Chondrocyte (in vitro differentiated cells): ENCODE measurements around the gene SEMA3G. TPM values are rescaled to one million over a fixed set of nuclear protein-coding genes. Genes with fewer than 3 reads are reported as not detected.

ENCODE experiments used
- DNase-seq: peaks from one replicate; pipeline ENCODE4 v3.0.0; 2021; ENCODE audit warnings: mixed read lengths, low spot score
- H3K27ac Mint-ChIP-seq: one replicate; pipeline ENCODE4 v1.8.0; 2021; ENCODE audit warnings: mild to moderate bottlenecking, moderate library complexity, mixed read lengths; ENCODE audit not compliant: unreplicated experiment
- H3K27me3 Mint-ChIP-seq: 2 replicates; pipeline ENCODE4 v1.8.0; 2021; ENCODE audit warnings: low read depth, mixed read lengths
- H3K36me3 Mint-ChIP-seq: 2 replicates; pipeline ENCODE4 v1.8.0; 2021; ENCODE audit warnings: low read depth, mixed read lengths
- H3K4me1 Mint-ChIP-seq: 2 replicates; pipeline ENCODE4 v1.8.0; 2021; ENCODE audit warnings: low read depth, mild to moderate bottlenecking, mixed read lengths
- H3K4me3 Mint-ChIP-seq: one replicate; pipeline ENCODE4 v1.8.0; 2021; ENCODE audit warnings: mild to moderate bottlenecking, moderate library complexity, mixed read lengths; ENCODE audit not compliant: unreplicated experiment
- H3K9me3 Mint-ChIP-seq: 2 replicates; pipeline ENCODE4 v1.8.0; 2021; ENCODE audit warnings: low read depth, mixed read lengths
- CTCF ChIP-seq: fragments of 200-600 bp; sonication (generic); IDR thresholded peaks from 2 replicates; pipeline ENCODE4 v1.5.0; 2021; ENCODE audit warnings: antibody characterized with exemption, mild to moderate bottlenecking, moderate library complexity
- total RNA-seq: library from RNA; stranded (reverse); gene quantifications from 3 replicates; pipeline ENCODE4 v1.2.1, GENCODE V29; 2021

Gene SEMA3G
- total RNA-seq, 1 donor from 2014 or later, result 0.17 TPM

GRCh38 chr3:52432691-52433141, 12.2 kb downstream of the SEMA3G start:
- Mint-ChIP-seq H3K9me3 (no peaks in the 10 kb centered on the region), H3K36me3 (no peaks in the 10 kb centered on the region), H3K27ac (no peak overlapping the region), H3K4me1 (no peaks in the 10 kb centered on the region), H3K4me3 (no peak overlapping the region), H3K27me3 (no peaks in the 10 kb centered on the region)
- no peak for TF ChIP-seq CTCF
- DNase-seq, result no peak

- Mint-ChIP-seq H3K4me1 (no peaks in the 10 kb centered on the region), H3K9me3 (no peaks in the 10 kb centered on the region), H3K36me3 (no peaks in the 10 kb centered on the region), H3K4me3 (no peak overlapping the region), H3K27me3 (no peaks in the 10 kb centered on the region), H3K27ac (no peak overlapping the region)
- TF ChIP-seq CTCF, result no peak
- DNase-seq, result no peak
These were observed 12.7 kb downstream of the SEMA3G start for GRCh38 chr3:52432225-52432624.

- Mint-ChIP-seq H3K27me3 (no peaks in the 10 kb centered on the region), H3K9me3 (no peaks in the 10 kb centered on the region), H3K27ac (no peak overlapping the region), H3K4me1 (no peaks in the 10 kb centered on the region), H3K36me3 (no peaks in the 10 kb centered on the region), H3K4me3 (no peak overlapping the region)
- DNase-seq, result peak; percentile 18
- no peak for TF ChIP-seq CTCF
These were observed 13.3 kb downstream of the SEMA3G start for GRCh38 chr3:52431459-52432223.

- no peak for TF ChIP-seq CTCF
- no peaks in the 10 kb centered on the region for H3K9me3 Mint-ChIP-seq
- DNase-seq, result no peak
- H3K27ac Mint-ChIP-seq, result no peak overlapping the region
- H3K36me3 Mint-ChIP-seq, result no peaks in the 10 kb centered on the region
- H3K4me3 Mint-ChIP-seq, result no peak overlapping the region
- no peaks in the 10 kb centered on the region for H3K4me1 Mint-ChIP-seq
- no peaks in the 10 kb centered on the region for H3K27me3 Mint-ChIP-seq
These were observed 14.5 kb downstream of the SEMA3G start for GRCh38 chr3:52430416-52430810.

GRCh38 chr3:52429779-52430415, 15.0 kb downstream of the SEMA3G start:
- Mint-ChIP-seq H3K27me3 (no peaks in the 10 kb centered on the region), H3K9me3 (no peaks in the 10 kb centered on the region), H3K4me3 (no peak overlapping the region), H3K4me1 (no peaks in the 10 kb centered on the region), H3K27ac (no peak overlapping the region), H3K36me3 (no peaks in the 10 kb centered on the region)
- no peak for TF ChIP-seq CTCF
- DNase-seq, result no peak
